Keratinocyte (primary cell): Measurements from ENCODE around the gene PRR20D. TPM values are rescaled to one million over a fixed set of nuclear protein-coding genes. Genes with fewer than 3 reads are reported as not detected.

Experiments used
- DNase-seq: peaks from one replicate; pipeline ENCODE4 v3.0.0-alpha.2; 2011; ENCODE audit warnings: low read depth, missing footprints, low spot score
- FAIRE-seq: peaks from 2 replicates; lab custom pipeline; 2011; peaks lifted over from hg19 to GRCh38; lab: Jason Lieb, UNC
- H2AFZ ChIP-seq: 2 replicates; pipeline ENCODE4 v1.6.0; 2012; ENCODE audit warnings: low read length, control low read depth, inconsistent platforms; ENCODE audit not compliant: control insufficient read depth
- H3K27ac ChIP-seq: 2 replicates; pipeline ENCODE4 v1.5.1; 2011; ENCODE audit warnings: low read length; ENCODE audit not compliant: control insufficient read depth, insufficient read depth
- H3K27me3 ChIP-seq: 3 replicates; pipeline ENCODE4 v1.6.0; 2011; ENCODE audit warnings: low read length; ENCODE audit not compliant: control insufficient read depth, insufficient read depth; ENCODE audit errors: extremely low read depth
- H3K36me3 ChIP-seq, 2 experiments: 2 replicates in 1 of 2; 3 replicates in 1 of 2; pipeline ENCODE4 v1.5.1; 2011; ENCODE audit warnings: low read length in 2 of 2, mild to moderate bottlenecking in 1 of 2; ENCODE audit not compliant: control insufficient read depth in 2 of 2, insufficient read depth in 2 of 2; ENCODE audit errors: extremely low read depth in 1 of 2
- H3K4me1 ChIP-seq: 3 replicates; pipeline ENCODE4 v1.5.1; 2011; ENCODE audit warnings: low read length; ENCODE audit not compliant: control insufficient read depth, insufficient read depth; ENCODE audit errors: extremely low read depth
- H3K4me2 ChIP-seq: 3 replicates; pipeline ENCODE4 v1.6.0; 2011; ENCODE audit warnings: low read depth, low read length; ENCODE audit not compliant: control insufficient read depth, insufficient read depth; ENCODE audit errors: extremely low read depth
- H3K4me3 ChIP-seq, 3 experiments: fragments of 200-600 bp in 1 of 3; sonication (generic) in 1 of 3; 2 replicates in 2 of 3; 3 replicates in 1 of 3; pipeline ENCODE4 v1.5.1; 2011 to 2016; ENCODE audit warnings: low read length in 3 of 3, mild to moderate bottlenecking in 3 of 3, control low read depth in 2 of 3, inconsistent platforms in 1 of 3, low read depth in 1 of 3, mixed read lengths in 1 of 3, mixed run types in 1 of 3, moderate library complexity in 1 of 3; ENCODE audit not compliant: control insufficient read depth in 2 of 3, insufficient read depth in 2 of 3; ENCODE audit errors: extremely low read depth in 1 of 3
- H3K79me2 ChIP-seq: 2 replicates; pipeline ENCODE4 v1.6.0; 2012; ENCODE audit warnings: low read length; ENCODE audit not compliant: control insufficient read depth, insufficient read depth
- H3K9ac ChIP-seq: 3 replicates; pipeline ENCODE4 v1.6.0; 2011; ENCODE audit warnings: low read length; ENCODE audit not compliant: control insufficient read depth, insufficient read depth; ENCODE audit errors: extremely low read depth
- H3K9me1 ChIP-seq: 3 replicates; pipeline ENCODE4 v1.6.0; 2011; ENCODE audit warnings: low read length; ENCODE audit not compliant: control insufficient read depth, insufficient read depth; ENCODE audit errors: extremely low read depth
- H3K9me3 ChIP-seq: 2 replicates; pipeline ENCODE4 v1.5.1; 2012; ENCODE audit warnings: low read depth, low read length; ENCODE audit not compliant: control insufficient read depth
- H4K20me1 ChIP-seq: 3 replicates; pipeline ENCODE4 v1.6.0; 2011; ENCODE audit warnings: low read length; ENCODE audit not compliant: control insufficient read depth, insufficient read depth; ENCODE audit errors: extremely low read depth
- EZH2 ChIP-seq: IDR thresholded peaks from one replicate; pipeline ENCODE4 v1.6.1; 2012; ENCODE audit warnings: inconsistent platforms, mild to moderate bottlenecking, low read length, moderate library complexity
- dilution Hi-C: fragments of 300-500 bp; cut with MboI; formaldehyde crosslinking; loops from one replicate; pipeline ENCODE4 v1.7.0; 2020; ENCODE audit warnings: low sequenced_read_pairs; ENCODE audit not compliant: extremely low pct_ligation_motif_present
- polyA plus RNA-seq, 5 experiments: library from polyadenylated mRNA; depleted of rRNA in 3 of 5; stranded (reverse) in 3 of 5; stranded (forward) in 1 of 5; unstranded in 1 of 5; fragments of >200 nt; gene quantifications; 1 replicate in 1 of 5; 2 replicates in 3 of 5; 3 replicates in 1 of 5; pipeline versions ENCODE4 v1.2.1 to v1.2.3, GENCODE V29; 2011 to 2012; ENCODE audit warnings: missing spikeins in 2 of 5, low read depth in 1 of 5, low replicate concordance in 1 of 5
- small RNA-seq, 3 experiments: library from RNA; depleted of rRNA; stranded (forward); fragments of <200 nt; gene quantifications; one replicate each; pipeline ENCODE3, GENCODE V24; 2012; ENCODE audit warnings: low read depth in 3 of 3, low replicate concordance in 1 of 3; ENCODE audit not compliant: insufficient read length in 3 of 3
- TF ChIP-seq, protein P1 (sequence below), 3 experiments: IDR thresholded peaks in 1 of 3; conservative IDR thresholded peaks in 1 of 3; optimal IDR thresholded peaks in 1 of 3; 2 replicates in 2 of 3; 3 replicates in 1 of 3; pipeline versions ENCODE3 to v1.5.1; 2011; ENCODE audit warnings: low read length in 3 of 3, mild to moderate bottlenecking in 3 of 3, moderate library complexity in 2 of 3, control low read depth in 1 of 3, inconsistent platforms in 1 of 3; ENCODE audit not compliant: insufficient read depth in 2 of 3; ENCODE audit errors: extremely low read depth in 1 of 3

The PRR20D gene
- polyA plus RNA-seq, 1 donor (not counting 4 experiments of a cell fraction or from before 2014, with no cell fraction given): not detected

DNA sequence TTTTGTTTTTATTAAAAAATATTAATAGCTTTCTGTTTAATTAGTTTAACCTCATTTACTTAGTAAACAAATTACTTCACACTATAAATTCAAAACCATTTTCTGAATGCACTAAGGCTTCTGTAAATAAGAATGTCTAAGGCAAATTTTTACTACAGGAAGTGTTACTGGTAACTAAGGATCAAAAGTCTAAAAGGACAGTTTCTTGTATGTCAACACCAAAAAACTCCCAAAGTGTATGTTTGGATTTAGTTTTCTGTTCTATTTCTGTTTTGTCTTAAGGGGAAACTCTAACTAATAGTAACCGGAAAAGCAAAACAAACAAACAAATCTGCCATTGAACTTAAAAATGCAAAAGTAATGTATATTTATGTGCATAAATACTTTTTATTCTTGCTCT lies 31.2 kb downstream of the PRR20D start:
- dilution Hi-C loops: no loop called here

DNA sequence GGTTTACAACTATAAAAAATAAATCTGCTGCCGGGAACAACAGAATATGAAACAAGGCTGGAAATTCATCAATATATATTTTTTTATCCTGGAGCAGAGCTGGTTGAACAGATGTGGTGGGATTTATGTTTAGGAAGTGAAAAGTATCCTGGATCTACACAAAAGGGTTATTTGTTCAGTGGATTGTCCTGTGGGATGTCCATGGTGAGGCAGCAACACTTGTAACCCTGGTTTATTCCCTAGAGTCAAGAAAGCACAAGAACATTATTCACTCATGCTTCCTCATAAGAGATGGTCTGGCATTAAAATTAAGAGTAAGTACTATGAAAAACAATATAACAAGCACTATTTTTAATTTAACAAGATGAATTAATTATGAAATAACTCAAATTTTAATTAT lies 52.6 kb downstream of the PRR20D start:
- H4K20me1 ChIP-seq: no peaks in the 10 kb centered on the region
- H3K4me2 ChIP-seq: no peak overlapping the region
- H3K27me3 ChIP-seq: no peaks in the 10 kb centered on the region
- TF ChIP-seq, protein P1, sequence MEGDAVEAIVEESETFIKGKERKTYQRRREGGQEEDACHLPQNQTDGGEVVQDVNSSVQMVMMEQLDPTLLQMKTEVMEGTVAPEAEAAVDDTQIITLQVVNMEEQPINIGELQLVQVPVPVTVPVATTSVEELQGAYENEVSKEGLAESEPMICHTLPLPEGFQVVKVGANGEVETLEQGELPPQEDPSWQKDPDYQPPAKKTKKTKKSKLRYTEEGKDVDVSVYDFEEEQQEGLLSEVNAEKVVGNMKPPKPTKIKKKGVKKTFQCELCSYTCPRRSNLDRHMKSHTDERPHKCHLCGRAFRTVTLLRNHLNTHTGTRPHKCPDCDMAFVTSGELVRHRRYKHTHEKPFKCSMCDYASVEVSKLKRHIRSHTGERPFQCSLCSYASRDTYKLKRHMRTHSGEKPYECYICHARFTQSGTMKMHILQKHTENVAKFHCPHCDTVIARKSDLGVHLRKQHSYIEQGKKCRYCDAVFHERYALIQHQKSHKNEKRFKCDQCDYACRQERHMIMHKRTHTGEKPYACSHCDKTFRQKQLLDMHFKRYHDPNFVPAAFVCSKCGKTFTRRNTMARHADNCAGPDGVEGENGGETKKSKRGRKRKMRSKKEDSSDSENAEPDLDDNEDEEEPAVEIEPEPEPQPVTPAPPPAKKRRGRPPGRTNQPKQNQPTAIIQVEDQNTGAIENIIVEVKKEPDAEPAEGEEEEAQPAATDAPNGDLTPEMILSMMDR (optimal IDR thresholded peaks at IDR 0.05 in 1 of 3, IDR thresholded peaks at IDR 0.05 in 1 of 3, conservative IDR thresholded peaks at IDR 0.05 in 1 of 3; ENCODE audit: extremely low read depth in 1 of 3, insufficient read depth in 2 of 3, low read length in 3 of 3): no peak
- no peak for TF ChIP-seq EZH2
- dilution Hi-C loops: no loop called here
- no peak overlapping the region for H2AFZ ChIP-seq
- no peaks in the 10 kb centered on the region for H3K79me2 ChIP-seq
- no peak overlapping the region for H3K9ac ChIP-seq
- H3K4me1 ChIP-seq: no peaks in the 10 kb centered on the region
- H3K9me3 ChIP-seq: no peaks in the 10 kb centered on the region
- H3K36me3 ChIP-seq: no peaks in the 10 kb centered on the region
- FAIRE-seq: no peak
- no peaks in the 10 kb centered on the region for H3K9me1 ChIP-seq
- no peak for DNase-seq
- no peak overlapping the region for H3K4me3 ChIP-seq
- H3K27ac ChIP-seq: no peak overlapping the region

More for the DNA sequence above, 31.2 kb downstream of the PRR20D start:
- H3K36me3 ChIP-seq: no peaks in the 10 kb centered on the region
- DNase-seq (no peak), FAIRE-seq (no peak)
- H3K4me3 ChIP-seq: no peak overlapping the region
- no peaks in the 10 kb centered on the region for H3K4me1 ChIP-seq
- H3K9ac ChIP-seq: no peak overlapping the region
- no peak overlapping the region for H3K4me2 ChIP-seq
- H3K9me1 ChIP-seq: no peaks in the 10 kb centered on the region
- no peaks in the 10 kb centered on the region for H3K9me3 ChIP-seq
- H3K27me3 ChIP-seq: no peaks in the 10 kb centered on the region
- no peak for TF ChIP-seq EZH2
- TF ChIP-seq, protein P1 (optimal IDR thresholded peaks at IDR 0.05 in 1 of 3, IDR thresholded peaks at IDR 0.05 in 1 of 3, conservative IDR thresholded peaks at IDR 0.05 in 1 of 3; ENCODE audit: extremely low read depth in 1 of 3, insufficient read depth in 2 of 3, low read length in 3 of 3): no peak
- no peak overlapping the region for H2AFZ ChIP-seq
- H3K27ac ChIP-seq: no peak overlapping the region
- H3K79me2 ChIP-seq: no peaks in the 10 kb centered on the region
- H4K20me1 ChIP-seq: no peaks in the 10 kb centered on the region

Small RNAs within 50 kb of the gene (small RNA-seq; reads per million reads assigned to genes)
- gene PRR20FP: 0 reads per million in 3 experiments

Other genes with a start within 250 kb of the PRR20D start
- gene PRR20A, start 19.7 kb upstream of the PRR20D start, polyA plus RNA-seq: not detected in 3 replicates
- not detected in 3 replicates for gene PRR20B, start 13.1 kb upstream of the PRR20D start, polyA plus RNA-seq
- not detected in 3 replicates for gene PRR20C, start 6.6 kb upstream of the PRR20D start, polyA plus RNA-seq
- gene PRR20E, start 6.6 kb downstream of the PRR20D start, polyA plus RNA-seq: not detected in 3 replicates